B cell (primary cell): Measurements from ENCODE around the gene USP37.

Experiments used
- CTCF ChIP-seq: fragments of 200-600 bp; IDR thresholded peaks from one replicate; pipeline ENCODE4 v1.8.0; 2022; ENCODE audit warnings: antibody characterized with exemption, mild to moderate bottlenecking
- EZH2 ChIP-seq: IDR thresholded peaks from 2 replicates; pipeline ENCODE4 v1.6.1; 2012; ENCODE audit warnings: borderline replicate concordance, low read depth, mild to moderate bottlenecking, moderate library complexity, low read length; ENCODE audit not compliant: insufficient read depth, poor library complexity, severe bottlenecking

DNA sequence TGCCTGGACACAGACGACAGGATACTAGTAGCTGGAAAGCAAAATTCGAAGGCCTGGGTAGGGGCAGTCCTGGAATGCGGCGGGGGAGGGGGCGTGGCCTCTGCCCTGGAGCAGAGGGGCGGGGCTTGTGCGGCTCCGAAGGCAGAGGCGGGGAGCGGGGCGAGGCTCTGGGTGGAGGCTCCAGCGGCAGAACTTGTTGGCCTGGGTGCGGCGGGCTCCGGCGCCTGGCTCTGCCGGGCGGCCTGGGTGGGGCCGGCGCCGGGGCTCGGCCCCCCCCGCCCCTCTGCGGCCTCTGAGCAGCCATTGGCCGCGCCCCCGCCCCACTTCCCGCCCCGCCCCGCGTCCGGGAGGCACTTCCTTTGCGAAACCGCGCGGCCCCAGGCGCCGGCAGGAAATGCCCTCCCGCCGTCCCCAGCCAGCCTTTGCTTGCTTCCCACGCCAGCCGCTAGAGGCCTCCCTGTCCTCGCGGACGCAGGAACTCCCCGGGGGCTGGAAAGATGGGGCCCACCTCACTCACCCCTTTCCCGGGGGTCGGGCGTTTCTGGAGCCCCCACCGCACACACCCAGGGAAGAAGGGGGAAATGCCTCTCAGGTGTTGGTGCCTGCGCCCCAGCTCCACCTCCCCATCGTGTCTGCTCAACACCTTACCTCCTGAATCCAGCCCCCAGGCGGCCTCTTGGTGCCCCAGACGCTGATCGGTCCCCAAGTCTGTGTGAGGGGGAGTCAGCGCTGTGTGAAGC, 161.8 kb downstream of the USP37 start:
- TF ChIP-seq EZH2 (no peak), CTCF (peak; percentile 69)
